Liver (tissue), 9 donors: ENCODE data around the gene FIBP. TPM values are rescaled to one million over a fixed set of nuclear protein-coding genes. Genes with fewer than 3 reads are reported as not detected.

Experiments used
- DNase-seq: peaks from one replicate; pipeline ENCODE4 v3.0.0-alpha.2; 2017; ENCODE audit warnings: low spot score
- H3K27ac ChIP-seq, 2 donors: one replicate each; pipeline ENCODE4 v1.7.0; 2013; ENCODE audit warnings: inconsistent platforms in 2 of 2, low read length in 2 of 2, control low read depth in 1 of 2, low read depth in 1 of 2, mild to moderate bottlenecking in 1 of 2
- H3K27me3 ChIP-seq, 4 donors: one replicate each; pipeline versions ENCODE4 v1.6.1 to v1.7.0; 2013; ENCODE audit warnings: low read length in 3 of 4, inconsistent platforms in 1 of 4, mild to moderate bottlenecking in 1 of 4, moderate library complexity in 1 of 4; ENCODE audit not compliant: control insufficient read depth in 4 of 4, insufficient read depth in 4 of 4
- H3K36me3 ChIP-seq, 4 donors: one replicate each; pipeline versions ENCODE4 v1.6.1 to v1.7.0; 2013; ENCODE audit warnings: low read length in 3 of 4, mild to moderate bottlenecking in 3 of 4, low read depth in 1 of 4, moderate library complexity in 1 of 4; ENCODE audit not compliant: control insufficient read depth in 4 of 4, insufficient read depth in 3 of 4
- H3K4me1 ChIP-seq, 4 donors: one replicate each; pipeline versions ENCODE4 v1.6.1 to v1.7.0; 2013; ENCODE audit warnings: low read length in 3 of 4, mild to moderate bottlenecking in 3 of 4, moderate library complexity in 1 of 4; ENCODE audit not compliant: control insufficient read depth in 4 of 4, insufficient read depth in 4 of 4
- H3K4me3 ChIP-seq, 3 donors: one replicate each; pipeline versions ENCODE4 v1.6.1 to v1.7.0; 2013; ENCODE audit warnings: low read length in 3 of 3, control low read depth in 1 of 3, low read depth in 1 of 3, mild to moderate bottlenecking in 1 of 3
- H3K9ac ChIP-seq, 2 donors: one replicate each; pipeline ENCODE4 v1.7.0; 2013; ENCODE audit warnings: low read length in 2 of 2, mild to moderate bottlenecking in 2 of 2, moderate library complexity in 2 of 2, control low read depth in 1 of 2, low read depth in 1 of 2
- H3K9me3 ChIP-seq, 4 donors: one replicate each; pipeline versions ENCODE4 v1.6.1 to v1.7.0; 2013; ENCODE audit warnings: low read length in 3 of 4; ENCODE audit not compliant: control insufficient read depth in 4 of 4
- CTCF ChIP-seq: fragments of 150-350 bp; IDR thresholded peaks from 2 replicates; pipeline ENCODE4 v1.5.1; 2017; ENCODE audit warnings: improper control_type of control experiment, low read depth, low read length; ENCODE audit not compliant: missing input control
- EGR1 ChIP-seq, 2 donors: IDR thresholded peaks; 2 replicates each; pipeline ENCODE4 v1.6.1; 2016 to 2018; ENCODE audit warnings: antibody characterized with exemption in 2 of 2, low read depth in 2 of 2
- FOXA1 ChIP-seq: IDR thresholded peaks from 2 replicates; pipeline ENCODE4 v1.6.1; 2016; ENCODE audit warnings: antibody characterized with exemption
- FOXA2 ChIP-seq: IDR thresholded peaks from 2 replicates; pipeline ENCODE4 v1.6.1; 2016; ENCODE audit warnings: antibody characterized with exemption
- GABPA ChIP-seq, 2 donors: IDR thresholded peaks in 1 of 2; conservative IDR thresholded peaks in 1 of 2; 2 replicates each; pipeline ENCODE4 v1.6.1; 2016; ENCODE audit warnings: antibody characterized with exemption in 2 of 2, mild to moderate bottlenecking in 1 of 2, moderate library complexity in 1 of 2
- HNF4A ChIP-seq, 2 donors: conservative IDR thresholded peaks; 2 replicates each; pipeline ENCODE4 v1.6.1; 2016; ENCODE audit warnings: antibody characterized with exemption in 2 of 2, mild to moderate bottlenecking in 2 of 2
- HNF4G ChIP-seq: IDR thresholded peaks from 2 replicates; pipeline ENCODE4 v1.6.1; 2016; ENCODE audit warnings: antibody characterized with exemption
- JUND ChIP-seq, 2 donors: IDR thresholded peaks; 2 replicates each; pipeline ENCODE4 v1.6.1; 2016; ENCODE audit warnings: antibody characterized with exemption in 2 of 2
- MAX ChIP-seq: IDR thresholded peaks from 2 replicates; pipeline ENCODE4 v1.6.1; 2016; ENCODE audit warnings: antibody characterized with exemption
- NR2F2 ChIP-seq: IDR thresholded peaks from 2 replicates; pipeline ENCODE4 v1.6.1; 2016; ENCODE audit warnings: antibody characterized with exemption
- RAD21 ChIP-seq, 2 donors: IDR thresholded peaks; 2 replicates each; pipeline ENCODE4 v1.6.1; 2016; ENCODE audit warnings: antibody characterized with exemption in 2 of 2, mild to moderate bottlenecking in 2 of 2
- REST ChIP-seq: IDR thresholded peaks from 2 replicates; pipeline ENCODE4 v1.6.1; 2016; ENCODE audit warnings: antibody characterized with exemption, mild to moderate bottlenecking
- RXRA ChIP-seq, 2 donors: IDR thresholded peaks; 2 replicates each; pipeline ENCODE4 v1.6.1; 2017 to 2018; ENCODE audit warnings: antibody characterized with exemption in 2 of 2, mild to moderate bottlenecking in 1 of 2
- SP1 ChIP-seq: IDR thresholded peaks from 2 replicates; pipeline ENCODE4 v1.6.1; 2018; ENCODE audit warnings: antibody characterized with exemption, mild to moderate bottlenecking
- TAF1 ChIP-seq: conservative IDR thresholded peaks from 2 replicates; pipeline ENCODE4 v1.6.1; 2016; ENCODE audit warnings: antibody characterized with exemption, mild to moderate bottlenecking
- YY1 ChIP-seq: IDR thresholded peaks from 2 replicates; pipeline ENCODE4 v1.6.1; 2016; ENCODE audit warnings: antibody characterized with exemption, mild to moderate bottlenecking
- ZBTB33 ChIP-seq: IDR thresholded peaks from 2 replicates; pipeline ENCODE4 v1.6.1; 2016; ENCODE audit warnings: antibody characterized with exemption
- WGBS: extraction: QIAGEN DNeasy Blood & Tissue Kit; methylation state at CpG from one replicate; pipeline ENCODE4 v1.1.7; 2013; 5-methylcytosine and 5-hydroxymethylcytosine counted together
- polyA plus RNA-seq, 2 donors: library from polyadenylated mRNA; stranded (reverse) in 1 of 2; unstranded in 1 of 2; fragments of 200-250 nt in 1 of 2; fragments of >200 nt in 1 of 2; fragmentation: Nextera tagmentation in 1 of 2; extraction: Ambion mirVana in 1 of 2; gene quantifications; one replicate each; pipeline versions ENCODE4 v1.2.1 to v1.2.3, GENCODE V29; 2013 to 2015
- total RNA-seq, 2 donors: library from RNA; depleted of rRNA; stranded (reverse); fragments of >200 nt; gene quantifications; one replicate each; pipeline ENCODE4 v1.2.3, GENCODE V29; 2014
- TF ChIP-seq, protein P1 (sequence below): IDR thresholded peaks from 2 replicates; pipeline ENCODE4 v1.6.1; 2016; ENCODE audit warnings: antibody characterized with exemption
- donor health status: healthy.
- donor health status: healthy.
- donor health status: healthy.
- donor health status: healthy.
- donor health status: healthy.

Gene FIBP
- total and polyA plus RNA-seq, 4 donors = 23.7 to 45.4 (median 29.1) TPM

DNA sequence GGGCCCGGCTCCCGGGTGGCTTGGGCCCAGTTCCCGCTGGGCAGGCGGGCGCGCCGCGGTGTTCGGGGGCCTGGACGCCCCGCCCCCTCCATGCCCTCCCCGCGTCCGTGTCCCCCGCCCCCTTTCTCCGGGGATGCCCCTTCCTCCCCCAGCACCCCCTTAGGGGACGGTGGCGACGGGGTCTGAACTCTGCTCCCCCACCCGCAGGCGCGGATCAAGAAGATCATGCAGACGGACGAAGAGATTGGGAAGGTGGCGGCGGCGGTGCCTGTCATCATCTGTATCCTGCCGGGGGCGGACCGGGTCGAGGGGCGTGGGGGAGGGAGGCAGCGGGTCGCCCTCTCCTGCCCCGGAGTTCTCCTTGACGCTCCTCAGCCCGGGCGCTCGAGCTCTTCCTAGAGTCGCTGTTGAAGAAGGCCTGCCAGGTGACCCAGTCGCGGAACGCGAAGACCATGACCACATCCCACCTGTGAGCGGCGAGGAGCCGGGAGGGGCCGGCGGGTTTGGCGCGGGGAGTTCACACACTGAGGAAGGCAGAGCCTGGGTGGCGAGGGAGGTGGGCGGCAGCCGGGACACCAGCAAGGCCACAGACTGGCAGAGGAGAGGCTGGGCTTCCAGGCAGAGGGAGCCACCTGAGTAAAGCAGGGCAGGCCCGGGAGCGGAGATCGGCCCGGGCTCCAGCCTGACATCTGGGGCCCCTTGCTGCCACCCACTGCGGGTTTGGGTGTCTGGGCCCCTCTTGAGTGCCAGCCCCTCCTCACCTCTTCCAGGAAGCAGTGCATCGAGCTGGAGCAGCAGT lies 31.5 kb upstream of the FIBP start:
- peaks cover 0 to 9% (median 4%) of the 10 kb centered on the region in 4 donors for H3K36me3 ChIP-seq
- peak overlapping the region; percentile 56 to 86 (median 76) for H3K4me3 ChIP-seq
- H3K27me3 ChIP-seq = no peaks in the 10 kb centered on the region
- peak overlapping the region; percentile 32 to 67 for H3K27ac ChIP-seq
- 2% methylated on average over 60 of the region's 60 CpGs for WGBS
- peaks cover 7 to 31% (median 21%) of the 10 kb centered on the region in 4 donors for H3K4me1 ChIP-seq
- no peak for DNase-seq
- H3K9me3 ChIP-seq = no peaks in the 10 kb centered on the region
- peak overlapping the region in 1 of 2 donors; percentile 27 for H3K9ac ChIP-seq
- no peak for TF ChIP-seq TAF1
- no peak for TF ChIP-seq SP1
- TF ChIP-seq, protein P1, sequence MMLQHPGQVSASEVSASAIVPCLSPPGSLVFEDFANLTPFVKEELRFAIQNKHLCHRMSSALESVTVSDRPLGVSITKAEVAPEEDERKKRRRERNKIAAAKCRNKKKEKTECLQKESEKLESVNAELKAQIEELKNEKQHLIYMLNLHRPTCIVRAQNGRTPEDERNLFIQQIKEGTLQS = no peak
- no peak for TF ChIP-seq HNF4G
- no peak for TF ChIP-seq MAX
- no peak for TF ChIP-seq CTCF
- no peak for TF ChIP-seq REST
- no peak for TF ChIP-seq RXRA (IDR thresholded peaks at IDR 0.05)
- no peak for TF ChIP-seq RAD21 (IDR thresholded peaks at IDR 0.05)
- TF ChIP-seq FOXA2 = no peak
- no peak for TF ChIP-seq HNF4A (conservative IDR thresholded peaks at IDR 0.05)
- no peak for TF ChIP-seq FOXA1
- no peak for TF ChIP-seq YY1
- TF ChIP-seq EGR1 (IDR thresholded peaks at IDR 0.05; ENCODE audit: low read depth in 2 of 2) = no peak
- TF ChIP-seq NR2F2 = no peak

DNA sequence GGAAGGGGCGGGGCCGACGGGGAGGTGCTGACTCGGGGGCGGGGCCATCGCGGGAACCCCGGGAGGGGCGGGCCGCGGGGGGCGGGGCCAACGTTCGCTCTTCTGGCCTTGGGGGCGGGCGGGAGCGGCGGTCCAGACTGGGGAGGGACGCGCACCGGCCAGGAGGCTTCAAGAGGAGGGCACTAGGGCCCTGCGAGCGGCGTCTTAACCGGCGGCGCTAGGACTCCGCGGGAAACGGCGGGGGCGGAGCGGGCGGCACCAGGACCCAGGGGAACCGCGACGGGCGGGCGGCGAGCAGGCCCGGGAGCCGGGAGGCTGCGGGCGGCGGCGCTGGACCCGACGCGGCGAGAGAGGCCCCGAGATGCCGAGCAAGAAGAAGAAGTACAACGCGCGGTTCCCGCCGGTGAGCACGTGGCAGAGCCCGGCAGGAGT lies 30.9 kb upstream of the FIBP start, which contains the start of gene DRAP1:
DRAP1 (plus strand) TSS at position 286 of the 432 bp plus-strand sequence; CDS start at position 362, 76 bp downstream.
- WGBS = 1% methylated on average over 59 of the region's 59 CpGs
- Histone ChIP-seq H3K9ac (peak within 1 kb of the TSS; percentile 33 to 93), H3K4me1 (peaks cover 7 to 31% (median 21%) of the 10 kb centered on the region in 4 donors)
- TF ChIP-seq SP1 (peak; percentile 82), RXRA (IDR thresholded peaks at IDR 0.05) (peak in 1 of 2 donors; percentile 16), FOXA1 (peak; percentile 27), GABPA (IDR thresholded peaks at IDR 0.05 in 1 of 2, conservative IDR thresholded peaks at IDR 0.05 in 1 of 2) (peak in 1 of 2 donors; percentile 77), JUND (IDR thresholded peaks at IDR 0.05) (no peak), NR2F2 (no peak), HNF4A (conservative IDR thresholded peaks at IDR 0.05) (peak; percentile 36 to 51), CTCF (no peak), TAF1 (no peak), ZBTB33 (no peak), EGR1 (IDR thresholded peaks at IDR 0.05; ENCODE audit: low read depth in 2 of 2) (peak; percentile 86 to 96), FOXA2 (no peak), MAX (no peak), HNF4G (no peak)

More for the DNA sequence above, 30.9 kb upstream of the FIBP start, which contains the start of gene DRAP1:
- H3K27me3 ChIP-seq = no peaks in the 10 kb centered on the region
- DNase-seq = peak; percentile 100
- H3K9me3 ChIP-seq = no peaks in the 10 kb centered on the region
- peaks cover 0 to 9% (median 4%) of the 10 kb centered on the region in 4 donors for H3K36me3 ChIP-seq
- H3K4me3 ChIP-seq = peak within 1 kb of the TSS; percentile 85 to 93 (median 86)
- H3K27ac ChIP-seq = peak within 1 kb of the TSS; percentile 68 to 82
